DMS 273 (cell line): ENCODE results near the gene TFB2M.
"Not testable (repeated sequence)": the region's sequence is repeated elsewhere in the genome, so short reads cannot be mapped to it uniquely, and the experiment has no call there.

ENCODE experiments used
- DNase-seq: peaks from one replicate; lab custom pipeline; 2025; ENCODE audit not compliant: unreplicated experiment; lab: John Stamatoyannopoulos, UW

The TFB2M gene

GRCh38 chr1:246583056-246583440 is 17.0 kb upstream of the TFB2M start:
- DNase-seq, result no peak

DNA sequence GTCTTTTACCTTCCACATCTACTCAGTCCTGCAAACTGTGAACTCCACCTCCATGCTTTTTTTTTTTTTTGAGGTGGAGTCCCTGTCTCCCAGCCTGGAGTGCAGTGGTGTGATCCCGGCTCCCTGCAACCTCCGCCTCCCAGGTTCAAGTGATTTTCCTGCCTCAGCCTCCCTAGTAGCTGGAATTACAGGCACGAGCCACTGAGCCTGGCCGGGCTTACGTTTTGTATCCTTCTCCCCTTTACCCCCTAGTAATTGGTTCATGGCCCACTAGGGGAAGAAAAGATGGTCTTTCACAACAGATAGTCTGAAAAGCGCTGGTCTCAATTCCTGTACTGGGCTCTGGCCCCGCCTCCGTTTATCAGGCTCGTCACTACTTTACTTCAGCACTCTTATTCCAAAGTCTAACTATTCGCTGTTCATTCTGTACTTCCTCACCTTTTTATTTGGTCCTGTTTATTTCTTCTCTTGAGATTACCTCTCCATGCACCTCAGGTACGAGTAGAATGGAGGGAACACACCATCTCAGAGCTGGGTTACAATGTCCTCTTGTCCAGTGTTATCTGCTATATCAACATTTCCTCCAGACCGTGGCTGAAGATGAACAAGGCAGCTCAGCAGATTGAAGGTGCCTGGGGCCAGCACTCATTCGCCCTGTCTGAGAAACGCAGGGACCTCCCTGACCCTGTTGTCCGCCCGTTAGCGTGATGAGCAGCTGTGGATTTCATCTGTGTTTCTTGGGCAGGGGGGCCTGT is 16.4 kb upstream of the TFB2M start:
- no peak for DNase-seq

GRCh38 chr1:246580497-246581370 is 14.7 kb upstream of the TFB2M start:
- DNase-seq, result no peak

DNA sequence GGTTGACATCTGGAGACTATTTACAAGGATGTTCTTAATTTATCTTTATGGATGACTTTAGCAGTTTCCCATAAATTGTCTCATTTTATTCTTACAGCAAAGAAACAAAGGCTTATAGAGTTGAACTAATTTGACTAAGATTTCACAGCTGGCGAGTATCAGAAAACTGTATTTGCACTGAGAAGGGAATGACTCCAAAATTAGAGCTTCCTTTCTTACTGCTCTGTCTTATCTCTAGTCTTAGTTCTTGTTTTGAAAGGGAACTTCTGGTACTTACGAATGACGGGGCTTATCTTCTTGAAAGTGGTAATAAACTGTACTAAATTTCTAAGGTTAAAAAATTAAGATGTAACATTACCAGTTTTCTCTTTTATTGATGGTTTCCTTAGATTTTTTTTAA is 13.8 kb upstream of the TFB2M start:
- DNase-seq, result no peak

DNA sequence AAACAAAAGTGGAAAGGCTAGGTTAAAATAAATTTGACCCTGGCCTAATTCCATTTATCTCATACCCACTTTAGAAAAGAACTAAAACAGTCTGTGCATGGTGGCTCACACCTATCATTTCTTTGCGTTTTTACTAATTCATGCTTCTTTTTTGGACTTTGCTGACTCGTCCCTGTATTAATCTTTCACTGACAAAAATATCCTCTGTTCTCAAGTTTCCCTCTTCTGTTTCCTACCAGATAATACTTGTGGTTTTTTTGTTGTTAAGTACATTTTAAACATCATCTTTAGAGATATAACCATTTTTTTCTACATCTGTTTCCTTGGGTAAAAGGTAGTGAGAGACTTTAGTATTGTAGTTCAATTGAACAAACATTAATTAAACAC is 11.7 kb upstream of the TFB2M start:
- no peak for DNase-seq

- no peak for DNase-seq
Observed at GRCh38 chr1:246577082-246577719, 11.1 kb upstream of the TFB2M start.

DNA sequence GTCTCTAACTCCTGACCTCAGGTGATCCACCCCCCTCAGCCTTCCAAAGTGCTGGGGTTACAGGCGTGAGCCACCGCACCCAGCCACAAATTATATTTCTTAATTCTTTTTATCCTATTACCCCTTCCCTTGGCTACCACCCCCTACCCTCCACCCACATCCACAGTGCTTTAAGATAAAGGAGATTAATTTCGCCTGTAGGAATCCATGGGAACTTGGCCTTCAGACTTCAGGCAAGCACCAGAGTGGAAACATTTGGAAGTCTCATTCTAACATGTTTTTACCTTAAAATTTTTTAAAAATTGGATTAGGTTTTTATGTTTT is 10.6 kb upstream of the TFB2M start:
- no peak for DNase-seq

GRCh38 chr1:246573491-246573890 is 7.4 kb upstream of the TFB2M start:
- DNase-seq, result no peak

GRCh38 chr1:246572785-246573184 is 6.7 kb upstream of the TFB2M start:
- no peak for DNase-seq

DNA sequence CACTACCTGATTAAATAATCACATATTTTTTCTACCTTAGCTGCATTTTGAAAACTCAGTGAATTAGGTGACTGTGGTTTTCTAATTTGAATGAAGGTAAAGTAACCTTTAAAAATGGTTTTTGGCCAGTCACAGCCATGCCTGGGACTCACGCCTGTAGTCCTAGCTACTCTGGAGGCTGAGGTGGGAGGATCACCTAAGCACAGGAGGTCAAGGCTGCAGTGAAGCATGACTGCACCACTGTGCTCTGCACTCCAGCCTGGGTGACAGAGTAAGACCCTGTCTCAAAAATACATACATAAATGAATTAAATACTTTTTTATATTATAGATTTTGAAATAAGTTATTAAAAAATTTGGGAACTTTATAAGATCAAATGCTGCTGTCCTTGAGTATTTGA is 5.9 kb upstream of the TFB2M start:
- no peak for DNase-seq

DNA sequence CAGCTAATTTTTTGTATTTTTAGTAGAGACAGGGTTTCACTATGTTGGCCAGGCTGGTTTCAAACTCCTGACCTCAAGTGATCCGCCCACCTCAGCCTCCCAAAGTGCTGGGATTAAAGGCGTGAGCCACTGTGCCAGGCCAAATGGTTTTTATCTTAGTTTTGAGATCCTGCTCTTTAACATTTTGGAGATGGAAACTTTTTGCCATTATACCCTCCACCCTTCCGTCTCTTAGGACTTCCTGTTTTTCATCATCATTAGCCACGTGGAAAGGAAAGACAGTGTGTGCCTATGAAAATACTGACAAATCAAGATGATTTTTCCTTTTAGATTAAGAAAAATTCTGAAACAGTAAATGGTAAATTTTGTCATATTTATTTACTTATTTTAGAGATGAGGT is 5.2 kb upstream of the TFB2M start:
- not testable (repeated sequence) for DNase-seq

- DNase-seq, result no peak
Observed at GRCh38 chr1:246569248-246570238, 3.5 kb upstream of the TFB2M start.

- DNase-seq, result no peak
Observed at GRCh38 chr1:246567646-246568235, 1.7 kb upstream of the TFB2M start.

- peak; percentile 59 for DNase-seq
Observed at GRCh38 chr1:246566813-246567645, 968 bp upstream of the TFB2M start.

GRCh38 chr1:246565751-246566127 is 322 bp downstream of the TFB2M start:
- DNase-seq, result peak; percentile 88

DNA sequence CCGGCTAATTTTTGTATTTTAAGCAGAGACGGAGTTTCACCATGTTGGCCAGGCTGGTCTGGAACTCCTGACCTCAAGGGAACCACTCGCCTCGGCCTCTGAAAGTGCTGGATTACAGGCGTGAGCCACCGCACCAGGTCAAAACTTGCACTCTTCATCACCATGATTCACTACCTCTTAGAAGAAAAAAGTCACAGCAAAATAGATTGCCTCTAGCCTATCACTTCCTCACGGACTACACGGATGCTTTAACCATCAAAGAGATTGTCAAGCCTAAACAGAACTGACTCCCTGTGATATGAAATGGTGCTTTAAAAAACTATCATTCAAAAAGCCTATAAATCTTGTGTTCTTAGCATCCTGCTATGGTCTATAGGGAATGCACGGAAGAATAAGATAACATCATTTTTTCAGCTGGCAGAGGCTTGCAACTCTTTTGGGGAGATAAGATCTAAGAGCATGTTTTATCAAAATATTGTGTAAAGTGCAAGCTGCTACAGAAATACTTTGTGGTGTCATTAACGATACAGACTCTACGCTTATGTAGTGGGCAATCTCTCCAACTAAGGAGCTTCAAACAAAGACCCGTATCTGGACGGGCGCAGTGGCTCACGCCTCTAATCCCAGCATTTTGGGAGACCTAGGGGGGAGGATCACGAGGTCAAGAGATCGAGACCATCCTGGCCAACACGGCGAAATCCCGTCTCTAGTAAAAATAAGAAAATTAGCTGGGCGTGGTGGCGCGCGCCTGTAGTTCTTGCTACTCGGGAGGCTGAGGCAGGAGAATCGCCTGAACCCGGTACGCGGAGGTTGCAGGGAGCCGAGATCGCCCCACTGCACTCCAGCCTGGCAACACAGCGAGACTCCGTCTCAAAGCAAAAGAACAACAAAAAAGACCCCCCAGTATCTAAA is 966 bp downstream of the TFB2M start:
- peak; percentile 54 for DNase-seq

- DNase-seq, result peak; percentile 13
Observed at GRCh38 chr1:246560833-246561232, 5.2 kb downstream of the TFB2M start.

GRCh38 chr1:246559310-246559709 is 6.8 kb downstream of the TFB2M start:
- no peak for DNase-seq

DNA sequence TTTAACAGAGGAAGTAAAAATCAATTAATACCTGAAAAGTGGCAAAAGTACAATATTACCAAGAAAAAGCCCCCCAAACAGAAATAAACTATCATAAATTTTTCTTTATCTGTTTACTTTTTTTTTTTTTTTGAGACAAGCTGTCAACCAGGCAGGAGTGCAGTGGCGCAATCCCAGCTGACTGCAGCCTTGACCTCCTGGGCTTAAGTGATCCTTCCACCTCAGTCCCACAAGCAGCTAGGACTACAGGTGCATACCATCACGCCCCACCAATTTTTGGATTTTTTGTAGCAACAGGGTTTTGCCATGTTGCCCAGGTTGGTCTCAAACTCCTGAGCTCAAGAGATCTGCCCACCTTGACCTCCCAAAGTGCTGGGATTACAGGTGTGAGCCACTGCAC is 8.0 kb downstream of the TFB2M start:
- no peak for DNase-seq
